Chondrocyte (in vitro differentiated cells): Measurements from ENCODE around the gene IFIT1B. TPM values are rescaled to one million over a fixed set of nuclear protein-coding genes. Genes with fewer than 3 reads are reported as not detected.
A peak's percentile ranks its signal among the peaks of the same experiment; 100 is the strongest.

Experiments used
- DNase-seq: peaks from one replicate; pipeline ENCODE4 v3.0.0; 2021; ENCODE audit warnings: mixed read lengths, low spot score
- H3K27ac Mint-ChIP-seq: one replicate; pipeline ENCODE4 v1.8.0; 2021; ENCODE audit warnings: mild to moderate bottlenecking, moderate library complexity, mixed read lengths; ENCODE audit not compliant: unreplicated experiment
- H3K27me3 Mint-ChIP-seq: 2 replicates; pipeline ENCODE4 v1.8.0; 2021; ENCODE audit warnings: low read depth, mixed read lengths
- H3K36me3 Mint-ChIP-seq: 2 replicates; pipeline ENCODE4 v1.8.0; 2021; ENCODE audit warnings: low read depth, mixed read lengths
- H3K4me1 Mint-ChIP-seq: 2 replicates; pipeline ENCODE4 v1.8.0; 2021; ENCODE audit warnings: low read depth, mild to moderate bottlenecking, mixed read lengths
- H3K4me3 Mint-ChIP-seq: one replicate; pipeline ENCODE4 v1.8.0; 2021; ENCODE audit warnings: mild to moderate bottlenecking, moderate library complexity, mixed read lengths; ENCODE audit not compliant: unreplicated experiment
- H3K9me3 Mint-ChIP-seq: 2 replicates; pipeline ENCODE4 v1.8.0; 2021; ENCODE audit warnings: low read depth, mixed read lengths
- total RNA-seq: library from RNA; stranded (reverse); gene quantifications from 3 replicates; pipeline ENCODE4 v1.2.1, GENCODE V29; 2021
- TF ChIP-seq, protein P1 (sequence below): fragments of 200-600 bp; sonication (generic); IDR thresholded peaks from 2 replicates; pipeline ENCODE4 v1.5.0; 2021; ENCODE audit warnings: antibody characterized with exemption, mild to moderate bottlenecking, moderate library complexity

The IFIT1B gene
- total RNA-seq, 1 donor from 2014 or later: not detected

DNA sequence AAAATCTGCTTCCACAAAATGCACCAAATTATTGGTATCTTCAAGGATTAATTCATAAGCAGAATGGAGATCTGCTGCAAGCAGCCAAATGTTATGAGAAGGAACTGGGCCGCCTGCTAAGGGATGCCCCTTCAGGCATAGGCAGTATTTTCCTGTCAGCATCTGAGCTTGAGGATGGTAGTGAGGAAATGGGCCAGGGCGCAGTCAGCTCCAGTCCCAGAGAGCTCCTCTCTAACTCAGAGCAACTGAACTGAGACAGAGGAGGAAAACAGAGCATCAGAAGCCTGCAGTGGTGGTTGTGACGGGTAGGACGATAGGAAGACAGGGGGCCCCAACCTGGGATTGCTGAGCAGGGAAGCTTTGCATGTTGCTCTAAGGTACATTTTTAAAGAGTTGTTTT is 38.0 kb upstream of the IFIT1B start:
- no peak for DNase-seq
- no peaks in the 10 kb centered on the region for H3K27me3 Mint-ChIP-seq
- TF ChIP-seq, protein P1, sequence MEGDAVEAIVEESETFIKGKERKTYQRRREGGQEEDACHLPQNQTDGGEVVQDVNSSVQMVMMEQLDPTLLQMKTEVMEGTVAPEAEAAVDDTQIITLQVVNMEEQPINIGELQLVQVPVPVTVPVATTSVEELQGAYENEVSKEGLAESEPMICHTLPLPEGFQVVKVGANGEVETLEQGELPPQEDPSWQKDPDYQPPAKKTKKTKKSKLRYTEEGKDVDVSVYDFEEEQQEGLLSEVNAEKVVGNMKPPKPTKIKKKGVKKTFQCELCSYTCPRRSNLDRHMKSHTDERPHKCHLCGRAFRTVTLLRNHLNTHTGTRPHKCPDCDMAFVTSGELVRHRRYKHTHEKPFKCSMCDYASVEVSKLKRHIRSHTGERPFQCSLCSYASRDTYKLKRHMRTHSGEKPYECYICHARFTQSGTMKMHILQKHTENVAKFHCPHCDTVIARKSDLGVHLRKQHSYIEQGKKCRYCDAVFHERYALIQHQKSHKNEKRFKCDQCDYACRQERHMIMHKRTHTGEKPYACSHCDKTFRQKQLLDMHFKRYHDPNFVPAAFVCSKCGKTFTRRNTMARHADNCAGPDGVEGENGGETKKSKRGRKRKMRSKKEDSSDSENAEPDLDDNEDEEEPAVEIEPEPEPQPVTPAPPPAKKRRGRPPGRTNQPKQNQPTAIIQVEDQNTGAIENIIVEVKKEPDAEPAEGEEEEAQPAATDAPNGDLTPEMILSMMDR: no peak
- peaks cover 6% of the 10 kb centered on the region for H3K36me3 Mint-ChIP-seq
- peaks cover 9% of the 10 kb centered on the region for H3K4me1 Mint-ChIP-seq
- no peaks in the 10 kb centered on the region for H3K9me3 Mint-ChIP-seq
- no peak overlapping the region for H3K27ac Mint-ChIP-seq
- H3K4me3 Mint-ChIP-seq: no peak overlapping the region

DNA sequence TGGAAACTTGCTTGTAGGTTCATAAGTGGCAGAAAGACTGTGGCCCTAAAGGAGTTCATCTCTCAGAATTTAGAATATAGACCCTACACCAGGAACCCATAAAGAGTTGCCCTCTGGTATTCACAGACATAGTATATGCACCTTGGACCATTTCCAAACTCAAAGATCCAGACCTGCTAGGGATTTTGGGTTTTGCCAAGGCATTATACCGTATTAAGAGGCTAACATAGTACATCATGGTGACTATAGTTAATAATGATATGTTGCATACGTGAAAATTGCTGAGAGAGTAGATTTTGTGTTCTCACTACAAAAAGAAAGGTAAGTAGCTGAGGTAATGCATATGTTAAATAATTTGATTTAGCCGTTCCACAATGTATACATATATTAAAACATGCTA is 36.2 kb upstream of the IFIT1B start:
- H3K27ac Mint-ChIP-seq: no peak overlapping the region

DNA sequence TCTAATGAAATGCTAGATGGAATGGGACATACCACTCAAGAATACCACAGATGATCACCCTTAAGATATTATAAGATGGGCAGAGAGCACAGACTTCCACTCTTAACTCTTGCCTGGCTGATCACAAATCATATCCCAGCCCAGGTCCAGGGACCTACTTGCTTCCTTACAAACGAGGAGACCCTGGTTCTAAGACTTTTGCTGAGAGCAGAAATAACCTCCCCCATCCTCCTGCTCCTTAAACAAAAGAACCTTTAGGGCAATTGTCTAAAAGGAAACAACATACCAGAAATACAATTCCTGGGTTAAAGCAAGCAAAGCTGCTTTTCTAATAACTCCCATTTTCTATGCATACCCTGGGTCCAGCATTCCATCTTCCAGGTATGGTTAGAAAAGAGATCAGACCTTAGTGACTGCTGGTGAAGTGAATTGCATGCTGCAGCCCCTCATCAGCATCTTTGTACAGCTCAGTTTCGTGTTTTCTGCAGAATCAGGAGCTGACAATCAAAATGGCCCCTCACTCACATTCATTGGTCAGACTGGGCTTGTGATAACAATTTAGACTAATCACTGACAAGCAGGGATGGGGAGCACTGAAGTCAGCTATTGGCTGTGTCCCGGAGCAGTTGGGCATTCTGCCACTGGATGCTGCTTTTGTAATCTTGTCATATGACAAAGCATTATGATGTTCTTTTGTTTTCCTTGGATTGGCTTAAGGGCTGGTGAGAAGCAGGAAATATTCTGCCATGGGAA is 35.5 kb upstream of the IFIT1B start:
- TF ChIP-seq, protein P1: no peak
- Mint-ChIP-seq H3K36me3 (peaks cover 6% of the 10 kb centered on the region), H3K4me1 (peaks cover 13% of the 10 kb centered on the region), H3K4me3 (no peak overlapping the region), H3K27ac (no peak overlapping the region), H3K9me3 (no peaks in the 10 kb centered on the region), H3K27me3 (no peaks in the 10 kb centered on the region)
- DNase-seq: no peak

More for the DNA sequence above, 36.2 kb upstream of the IFIT1B start:
- Mint-ChIP-seq H3K36me3 (peaks cover 6% of the 10 kb centered on the region), H3K27me3 (no peaks in the 10 kb centered on the region), H3K9me3 (no peaks in the 10 kb centered on the region), H3K4me1 (peaks cover 13% of the 10 kb centered on the region), H3K4me3 (no peak overlapping the region)
- TF ChIP-seq, protein P1: no peak
- DNase-seq: no peak

DNA sequence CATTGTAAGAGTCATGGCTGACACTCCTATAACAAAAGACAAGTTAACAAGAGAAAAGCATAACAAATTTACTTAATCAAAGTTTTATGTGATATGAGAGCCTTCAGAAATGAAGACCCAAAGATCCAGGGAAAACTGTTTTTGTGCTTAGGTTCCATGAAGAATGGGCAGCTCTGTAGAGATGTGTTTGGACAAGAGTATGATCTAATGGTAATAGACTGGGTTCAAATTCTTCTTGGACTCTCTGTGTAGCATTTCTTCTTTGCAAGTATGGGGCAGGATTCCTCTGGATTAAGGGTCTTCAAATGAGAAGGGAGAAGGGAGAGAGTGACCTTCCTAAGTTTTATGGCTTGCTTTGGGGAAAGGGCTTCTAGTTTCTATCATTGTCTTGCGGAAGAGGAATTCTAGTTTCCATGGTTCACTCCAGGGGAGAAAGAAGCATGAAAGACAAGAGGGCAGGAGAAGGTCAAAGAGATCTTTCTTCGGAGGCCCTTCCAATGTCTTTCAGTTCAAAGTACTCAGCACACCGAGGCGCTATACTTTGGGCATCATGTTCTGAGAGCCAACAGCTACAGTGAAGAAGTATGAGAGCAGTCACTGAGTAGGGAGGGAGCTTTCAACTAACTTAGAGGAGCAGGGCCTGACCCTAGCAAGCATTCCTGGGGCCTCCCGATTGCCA is 34.6 kb upstream of the IFIT1B start:
- Mint-ChIP-seq H3K4me1 (peaks cover 19% of the 10 kb centered on the region), H3K36me3 (peaks cover 6% of the 10 kb centered on the region), H3K27me3 (no peaks in the 10 kb centered on the region), H3K27ac (peak overlapping the region; percentile 3), H3K4me3 (no peak overlapping the region), H3K9me3 (no peaks in the 10 kb centered on the region)
- TF ChIP-seq, protein P1: no peak
- DNase-seq: no peak

DNA sequence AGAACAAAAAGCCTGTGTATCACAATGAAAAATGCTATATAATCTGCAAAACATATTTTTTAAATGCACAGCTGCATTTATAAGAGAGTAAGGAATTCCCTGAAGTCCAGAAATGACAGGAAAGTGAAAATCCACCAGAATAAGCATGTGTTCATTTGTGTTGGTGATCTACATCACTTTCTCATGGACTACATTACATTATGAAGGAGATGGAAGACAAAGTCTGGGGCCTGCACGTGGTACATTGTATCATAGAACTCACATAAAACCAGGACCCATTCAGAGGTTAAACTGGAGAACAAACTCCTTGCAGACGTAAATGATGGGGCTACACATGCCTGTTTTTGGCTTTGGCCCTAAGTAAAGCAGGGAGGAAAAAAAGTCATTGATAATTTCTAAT is 33.7 kb upstream of the IFIT1B start:
- no peaks in the 10 kb centered on the region for H3K27me3 Mint-ChIP-seq
- peaks cover 1% of the 10 kb centered on the region for H3K36me3 Mint-ChIP-seq
- H3K27ac Mint-ChIP-seq: no peak overlapping the region
- no peaks in the 10 kb centered on the region for H3K9me3 Mint-ChIP-seq
- TF ChIP-seq, protein P1: no peak
- DNase-seq: no peak
- peaks cover 26% of the 10 kb centered on the region for H3K4me1 Mint-ChIP-seq
- no peak overlapping the region for H3K4me3 Mint-ChIP-seq
